GM12878 (cell line): ENCODE data around the gene GAL3ST2. TPM values are rescaled to one million over a fixed set of nuclear protein-coding genes. Genes with fewer than 3 reads are reported as not detected.
"Not testable (repeated sequence)": the region's sequence is repeated elsewhere in the genome, so short reads cannot be mapped to it uniquely, and the experiment has no call there.

Source experiments
- ATAC-seq: fragments of 200-7000 bp; cut with Tn5 transposase; 3 replicates; pipeline ENCODE4 v1.9.1; 2020; ENCODE audit warnings: mild to moderate bottlenecking, moderate library complexity
- BruUV-seq: library from RNA; stranded (reverse); fragments of 400-500 nt; replicated peaks from 2 replicates; lab custom pipeline; 2021; lab: Mats Ljungman, UMichigan
- CTCF ChIA-PET: fragments of 300-600 bp; sonication (Branson Sonifier 250); formaldehyde crosslinking; extraction: SDS; loops from one replicate; lab custom pipeline; 2021; ENCODE audit warnings: inconsistent platforms; lab: Yijun Ruan, JAX
- POLR2A ChIA-PET: fragments of 350-600 bp; formaldehyde crosslinking; extraction: SDS; loops from one replicate; lab custom pipeline; 2021; ENCODE audit warnings: inconsistent platforms; lab: Charles Lee
- RAD21 ChIA-PET: fragments of 300-600 bp; sonication (Branson Sonifier 250); formaldehyde crosslinking; loops from one replicate; lab custom pipeline; 2023; ENCODE audit warnings: antibody characterized with exemption; ENCODE audit not compliant: unreplicated experiment; lab: Charles Lee
- SMC1A ChIA-PET: fragments of 300-600 bp; sonication (Branson Sonifier 250); formaldehyde crosslinking; loops from one replicate; lab custom pipeline; 2023; ENCODE audit not compliant: unreplicated experiment, uncharacterized antibody; lab: Charles Lee
- DNase-seq: peaks from one replicate; pipeline ENCODE4 v3.0.0-alpha.2; 2011; ENCODE audit warnings: low read depth, low spot score
- FAIRE-seq: peaks from 3 replicates; lab custom pipeline; 2011; peaks lifted over from hg19 to GRCh38; lab: Jason Lieb, UNC
- H2AFZ ChIP-seq: 2 replicates; pipeline ENCODE4 v1.6.0; 2011; ENCODE audit warnings: low read depth, low read length, control low read depth; ENCODE audit not compliant: control insufficient read depth
- H3K27ac ChIP-seq: 2 replicates; pipeline ENCODE4 v1.5.1; 2011; ENCODE audit warnings: control low read depth; ENCODE audit not compliant: control insufficient read depth, insufficient read depth
- H3K27me3 ChIP-seq, 2 experiments: replicated peaks in 1 of 2; 2 replicates each; pipeline versions ENCODE4 v1.6.0 to v1.6.1; 2011; ENCODE audit warnings: low read length in 1 of 2; ENCODE audit not compliant: control insufficient read depth in 2 of 2, insufficient read depth in 2 of 2
- H3K36me3 ChIP-seq, 2 experiments: 2 replicates each; pipeline ENCODE4 v1.5.1; 2011; ENCODE audit warnings: low read length in 1 of 2; ENCODE audit not compliant: control insufficient read depth in 2 of 2, insufficient read depth in 2 of 2
- H3K4me1 ChIP-seq: 2 replicates; pipeline ENCODE4 v1.6.1; 2011; ENCODE audit warnings: mild to moderate bottlenecking, low read length, moderate library complexity, mixed read lengths; ENCODE audit not compliant: control insufficient read depth, insufficient read depth
- H3K4me2 ChIP-seq: 2 replicates; pipeline ENCODE4 v1.6.0; 2011; ENCODE audit warnings: control low read depth; ENCODE audit not compliant: control insufficient read depth, insufficient read depth
- H3K4me3 ChIP-seq: fragments of 200-600 bp; sonication (generic); 2 replicates; pipeline ENCODE4 v1.5.1; 2016
- H3K79me2 ChIP-seq: 2 replicates; pipeline ENCODE4 v1.6.0; 2011; ENCODE audit warnings: low read length; ENCODE audit not compliant: control insufficient read depth, insufficient read depth
- H3K9ac ChIP-seq: 2 replicates; pipeline ENCODE4 v1.8.0; 2011; ENCODE audit warnings: low read length, control low read depth, mixed read lengths; ENCODE audit not compliant: control insufficient read depth, insufficient read depth
- H3K9me3 ChIP-seq: replicated peaks from 3 replicates; pipeline ENCODE4 v1.5.1; 2011; ENCODE audit warnings: mild to moderate bottlenecking, low read length; ENCODE audit not compliant: control insufficient read depth, insufficient read depth
- H4K20me1 ChIP-seq: 2 replicates; pipeline ENCODE4 v1.6.0; 2011; ENCODE audit not compliant: control insufficient read depth, insufficient read depth
- ZNF24 ChIP-seq: fragments of 450-650 bp; IDR thresholded peaks from 2 replicates; pipeline ENCODE4 v1.6.1; 2017; ENCODE audit warnings: antibody characterized with exemption, mild to moderate bottlenecking
- WGBS: methylation state at CpG from one replicate; pipeline ENCODE4 v1.1.6; 2016; ENCODE audit warnings: low lambda C conversion rate; ENCODE audit not compliant: insufficient replicate concordance, insufficient coverage; ENCODE audit errors: missing lambda C conversion rate; 5-methylcytosine and 5-hydroxymethylcytosine counted together
- in situ Hi-C: fragments of 300-500 bp; cut with MboI; formaldehyde crosslinking; loops from 9 replicates; pipeline ENCODE4 v1.14.3; 2018; ENCODE audit warnings: mixed read lengths
- intact Hi-C: fragments of 100-400 bp; cut with micrococcal nuclease; formaldehyde crosslinking; loops from one replicate; pipeline ENCODE4 v1.14.2; 2022; ENCODE audit not compliant: unreplicated experiment
- polyA plus RNA-seq, 11 experiments: library from polyadenylated mRNA; depleted of rRNA in 4 of 11; unstranded in 6 of 11; stranded (reverse) in 5 of 11; fragments of >200 nt; fragmentation: Nextera tagmentation in 4 of 11; fragmentation: Illumina TruSeq in 1 of 11; extraction: Ambion mirVana in 4 of 11; extraction: Trizol in 1 of 11; gene quantifications; 1 replicate in 1 of 11; 2 replicates in 10 of 11; pipeline versions ENCODE4 v1.2.1 to v1.2.3, GENCODE V29; 2011 to 2016; ENCODE audit warnings: inconsistent platforms in 2 of 11, missing spikeins in 2 of 11, low read depth in 1 of 11
- total RNA-seq, 4 experiments: library from RNA; depleted of rRNA in 3 of 4; stranded (reverse); fragments of >200 nt in 3 of 4; fragmentation: Illumina TruSeq in 1 of 4; extraction: Trizol in 1 of 4; gene quantifications; 2 replicates each; pipeline versions ENCODE4 v1.2.1 to v1.2.3, GENCODE V29; 2013 to 2021

The GAL3ST2 gene
- total and polyA plus RNA-seq, 10 of the 15 experiments (the other 5 are each of a cell fraction or from before 2014, with no cell fraction given), result 0.09 to 0.36 (median 0.11) TPM; not detected in 7

DNA sequence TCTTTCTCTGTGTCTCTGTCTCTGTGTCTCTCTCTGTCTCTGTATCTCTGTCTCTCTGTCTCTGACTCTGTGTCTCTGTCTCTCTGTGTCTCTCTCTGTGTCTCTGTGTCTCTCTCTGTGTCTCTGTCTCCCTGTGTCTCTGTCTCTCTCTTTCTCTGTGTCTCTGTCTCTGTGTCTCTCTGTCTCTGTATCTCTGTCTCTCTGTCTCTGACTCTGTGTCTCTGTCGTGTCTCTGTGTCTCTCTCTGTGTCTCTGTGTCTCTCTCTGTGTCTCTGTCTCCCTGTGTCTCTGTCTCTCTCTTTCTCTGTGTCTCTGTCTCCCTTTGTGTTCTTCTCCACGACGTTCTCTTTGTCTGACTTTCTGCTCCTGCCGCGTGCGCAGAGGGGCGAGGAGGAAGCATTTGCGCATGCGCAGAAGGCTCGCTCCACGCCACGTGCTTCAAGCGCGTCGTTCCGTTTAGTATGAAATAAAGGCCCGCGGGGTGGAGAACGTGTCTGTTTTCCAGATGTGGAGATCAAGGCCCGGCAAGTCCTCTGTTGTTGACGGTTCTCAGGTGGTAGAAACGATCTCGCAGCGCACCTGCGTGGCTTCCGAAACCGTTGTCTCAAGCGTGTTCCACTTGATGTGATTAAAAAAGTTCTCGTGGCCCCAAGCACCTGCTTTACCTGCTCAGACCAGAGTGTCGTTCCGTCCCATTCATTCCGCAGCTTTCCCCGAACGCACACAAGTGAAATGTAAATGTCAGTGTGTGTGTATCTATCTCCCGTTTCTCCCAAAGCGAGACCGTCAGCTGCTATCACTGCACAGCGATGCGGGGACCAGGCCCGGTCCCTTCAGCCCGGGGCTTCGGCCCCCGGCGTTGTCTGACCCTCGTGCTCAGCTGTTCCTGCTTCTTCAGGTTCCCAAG lies 47.2 kb downstream of the GAL3ST2 start:
- H3K36me3 ChIP-seq, RAD21 ChIA-PET, H2AFZ ChIP-seq, H3K9me3 ChIP-seq, SMC1A ChIA-PET, H3K27me3 ChIP-seq, H3K4me1 ChIP-seq, H3K9ac ChIP-seq, POLR2A ChIA-PET, in situ Hi-C loops, intact Hi-C loops, ATAC-seq, DNase-seq, H3K4me3 ChIP-seq, H3K27ac ChIP-seq, H3K4me2 ChIP-seq, FAIRE-seq, H3K79me2 ChIP-seq, BruUV-seq, CTCF ChIA-PET, H4K20me1 ChIP-seq: not testable (repeated sequence)
- WGBS, result 85% methylated on average over 43 of the region's 45 CpGs

DNA sequence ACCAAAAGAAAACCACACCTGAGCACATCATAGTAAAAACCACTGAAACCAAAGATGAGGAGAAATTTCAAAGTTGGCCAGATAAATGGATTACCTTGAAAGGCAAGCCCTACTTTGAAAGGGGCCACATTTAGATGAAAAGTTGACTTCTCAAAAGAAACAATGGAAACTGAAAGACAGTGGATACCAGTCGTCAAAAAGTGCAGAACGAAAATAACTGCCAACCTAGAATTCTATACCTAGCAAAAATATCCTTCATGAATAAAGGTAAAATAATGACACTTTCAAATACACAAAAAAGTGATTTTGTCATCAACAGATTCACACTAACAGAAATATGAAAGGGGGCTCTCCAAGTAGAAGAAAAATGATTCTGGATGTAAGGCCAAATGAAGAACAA lies 50.8 kb downstream of the GAL3ST2 start:
- in situ Hi-C loops, result no loop called here
- ATAC-seq (no peak), FAIRE-seq (no peak), DNase-seq (no peak)
- WGBS, result 29% methylated on average over 2 of the region's 2 CpGs
- CTCF ChIA-PET, result no interaction called here
- H3K27ac ChIP-seq, result no peak overlapping the region
- BruUV-seq, result no TSS peak
- RAD21 ChIA-PET, result no interaction called here
- H3K9me3 ChIP-seq, result peaks cover 7% of the 10 kb centered on the region
- no peaks in the 10 kb centered on the region for H4K20me1 ChIP-seq
- no peak for TF ChIP-seq ZNF24
- H3K4me3 ChIP-seq, result no peak overlapping the region
- SMC1A ChIA-PET, result no interaction called here
- no peak overlapping the region for H2AFZ ChIP-seq
- no peak overlapping the region for H3K9ac ChIP-seq
- POLR2A ChIA-PET, result no interaction called here
- no peaks in the 10 kb centered on the region for H3K27me3 ChIP-seq
- intact Hi-C loops, result no loop called here
- no peaks in the 10 kb centered on the region for H3K36me3 ChIP-seq
- H3K79me2 ChIP-seq, result no peaks in the 10 kb centered on the region
- H3K4me1 ChIP-seq, result no peaks in the 10 kb centered on the region
- no peak overlapping the region for H3K4me2 ChIP-seq
